HG03280 (cell line): Measurements from ENCODE around the gene PTPRG.
A peak's percentile ranks its signal among the peaks of the same experiment; 100 is the strongest.

Experiments used
- ATAC-seq: cut with Tn5 transposase; IDR thresholded peaks from one replicate; pipeline ENCODE4 v1.9.1; 2021; ENCODE audit warnings: mild to moderate bottlenecking, moderate library complexity; ENCODE audit not compliant: unreplicated experiment

Gene PTPRG

GRCh38 chr3:61616586-61616985 lies 55.2 kb downstream of the PTPRG start:
- ATAC-seq: no peak

GRCh38 chr3:61617041-61617440 lies 55.7 kb downstream of the PTPRG start:
- ATAC-seq: no peak

DNA sequence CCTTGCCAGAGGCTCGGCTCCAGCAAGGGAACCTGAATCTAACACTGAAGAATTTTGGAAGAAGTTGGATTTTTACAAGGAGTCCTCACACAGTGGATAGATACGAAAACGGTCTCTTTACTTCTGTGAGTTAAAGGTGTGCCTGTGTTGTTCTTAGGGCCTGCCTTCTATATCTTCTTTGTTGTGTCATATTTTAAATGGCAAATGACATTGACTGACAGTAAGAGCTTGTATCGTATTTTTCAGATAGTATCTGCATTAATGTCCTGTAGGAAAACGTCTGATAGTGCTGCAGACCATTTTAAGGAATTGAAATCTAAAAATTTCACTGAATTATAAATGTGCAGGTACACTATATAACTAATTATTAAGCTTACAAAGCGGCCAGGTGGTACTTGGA lies 56.3 kb downstream of the PTPRG start:
- no peak for ATAC-seq

DNA sequence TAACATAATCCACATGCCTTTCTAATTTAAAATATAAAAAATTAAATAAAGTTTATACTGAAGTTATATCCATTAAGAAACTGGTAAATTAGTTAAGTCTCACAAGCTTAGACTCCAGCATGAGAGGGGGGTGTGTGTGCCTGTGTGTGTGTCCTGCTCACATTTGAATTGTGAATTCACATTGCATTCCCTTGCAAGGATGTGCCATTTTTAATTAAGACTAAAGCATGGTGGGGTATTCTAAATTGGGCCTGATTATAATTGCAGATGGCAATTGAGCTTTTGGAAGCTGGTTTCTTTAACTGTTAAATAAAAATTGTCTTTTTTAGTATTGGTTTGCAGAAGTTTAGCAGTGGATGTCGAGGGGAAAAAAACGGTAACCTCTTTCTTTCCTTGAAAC lies 56.9 kb downstream of the PTPRG start:
- ATAC-seq: no peak

DNA sequence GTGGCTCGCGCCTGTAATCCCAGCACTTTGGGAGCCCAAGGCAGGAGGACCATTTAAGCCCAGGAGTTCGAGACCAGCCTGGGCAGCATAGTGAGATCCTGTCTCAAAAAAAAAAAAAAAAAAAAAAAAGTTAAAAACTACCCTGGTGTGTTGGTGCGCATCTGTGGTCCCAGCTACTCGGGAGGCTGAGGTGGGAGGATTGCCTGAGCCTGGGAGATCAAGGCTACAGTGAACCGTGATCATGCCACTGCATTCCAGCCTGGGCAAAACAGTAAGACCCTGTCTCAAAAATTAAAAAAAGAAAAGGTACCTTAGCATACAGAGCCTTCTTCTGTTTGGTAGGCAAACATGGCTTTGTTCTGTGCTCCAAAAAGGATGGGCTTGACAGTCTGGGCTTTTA lies 57.5 kb downstream of the PTPRG start:
- no peak for ATAC-seq

- no peak for ATAC-seq
Observed at GRCh38 chr3:61620073-61620472, 58.7 kb downstream of the PTPRG start.

- no peak for ATAC-seq
Observed at GRCh38 chr3:61624300-61624699, 62.9 kb downstream of the PTPRG start.

GRCh38 chr3:61625429-61625828 lies 64.1 kb downstream of the PTPRG start:
- no peak for ATAC-seq

GRCh38 chr3:61626484-61626883 lies 65.1 kb downstream of the PTPRG start:
- ATAC-seq: no peak

GRCh38 chr3:61627768-61628185 lies 66.4 kb downstream of the PTPRG start:
- ATAC-seq: no peak

- no peak for ATAC-seq
Observed at GRCh38 chr3:61628636-61629035, 67.3 kb downstream of the PTPRG start.

DNA sequence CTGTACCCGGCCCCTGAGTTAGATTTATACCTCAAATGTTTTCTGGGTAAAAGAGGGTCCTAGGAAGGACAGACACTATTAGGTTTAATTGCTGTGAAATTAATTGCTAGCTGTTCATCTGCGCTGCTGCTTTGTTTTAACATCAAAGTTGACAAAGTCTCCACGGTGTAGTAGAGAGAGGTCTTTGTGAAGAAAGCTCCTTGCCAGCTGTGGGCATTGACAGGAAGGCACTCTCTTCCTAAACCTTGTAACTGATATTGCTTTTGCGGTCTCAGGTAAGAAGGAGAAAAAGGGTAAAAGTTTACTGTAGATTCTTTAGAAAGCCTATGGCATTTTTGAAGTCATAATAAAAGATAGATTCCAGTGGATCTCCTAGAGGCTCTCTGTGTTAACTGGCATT lies 68.1 kb downstream of the PTPRG start:
- no peak for ATAC-seq

- no peak for ATAC-seq
Observed at GRCh38 chr3:61631108-61631769, 69.9 kb downstream of the PTPRG start.

- no peak for ATAC-seq
Observed at GRCh38 chr3:61632568-61633175, 71.3 kb downstream of the PTPRG start.

- ATAC-seq: no peak
Observed at GRCh38 chr3:61634678-61635077, 73.3 kb downstream of the PTPRG start.

DNA sequence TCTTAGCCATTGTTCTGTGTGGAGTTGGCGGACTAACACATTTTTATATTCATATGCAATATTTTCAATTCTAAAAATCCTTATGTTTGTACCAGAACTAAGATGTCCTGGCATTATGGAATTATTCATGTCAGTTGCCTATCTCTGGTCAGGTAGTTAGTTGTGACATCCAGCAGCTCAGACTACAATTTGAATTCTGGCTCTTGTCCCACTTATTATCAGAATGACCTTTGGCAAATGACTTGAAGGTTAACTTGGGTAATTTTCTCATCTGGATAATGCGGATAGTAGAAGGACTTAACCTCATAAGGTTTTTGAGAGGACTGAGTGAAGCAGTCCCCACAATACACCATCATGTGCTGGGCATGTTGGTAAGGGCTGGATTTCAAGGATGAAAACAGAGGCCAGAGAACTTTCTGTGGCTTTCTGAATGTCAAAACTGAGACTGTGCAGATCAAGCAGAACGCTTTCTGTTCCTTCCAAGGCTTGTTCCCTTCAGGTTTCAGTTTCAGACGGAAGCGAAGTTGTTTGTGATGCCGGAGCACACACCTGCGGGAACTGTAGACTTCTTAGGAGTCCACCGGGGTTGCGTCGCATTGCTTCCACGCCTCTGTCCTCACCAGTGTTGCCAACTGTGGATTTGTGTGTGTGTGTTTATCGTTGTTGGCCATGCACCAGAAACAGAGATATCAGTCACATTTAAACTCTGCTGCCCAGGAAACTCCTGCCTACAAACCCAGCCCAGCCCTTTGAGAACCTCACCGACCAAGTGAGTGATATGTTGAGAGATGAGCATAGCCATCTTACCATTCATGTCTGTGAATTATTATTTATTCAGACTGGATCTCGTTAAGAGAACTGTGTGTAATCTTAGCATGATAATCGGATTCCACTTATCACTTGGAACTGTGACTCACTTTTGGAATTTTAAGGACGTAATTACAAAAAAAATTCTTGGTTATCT lies 76.0 kb downstream of the PTPRG start:
- peak; percentile 90 for ATAC-seq

DNA sequence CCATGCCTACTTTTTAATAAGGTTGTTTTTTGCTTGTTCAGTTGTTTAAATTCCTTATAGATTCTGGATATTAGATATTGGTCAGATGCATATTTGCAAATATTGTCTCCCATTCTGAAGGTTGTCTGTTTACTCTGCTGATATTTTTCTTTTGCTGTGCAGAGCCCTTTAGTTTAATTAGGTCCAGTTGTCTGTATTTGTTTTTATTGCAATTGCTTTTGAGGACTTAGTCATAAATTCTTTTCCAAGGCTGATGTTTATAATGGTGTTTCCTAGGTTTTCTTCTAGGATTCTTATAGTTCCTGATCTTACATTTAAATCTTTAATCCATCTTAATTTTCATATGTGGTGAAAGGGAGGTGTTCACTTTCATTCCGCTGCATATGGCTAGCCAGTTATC lies 77.4 kb downstream of the PTPRG start:
- ATAC-seq: no peak

GRCh38 chr3:61639991-61640390 lies 78.6 kb downstream of the PTPRG start:
- no peak for ATAC-seq

GRCh38 chr3:61645148-61645547 lies 83.8 kb downstream of the PTPRG start:
- ATAC-seq: no peak

DNA sequence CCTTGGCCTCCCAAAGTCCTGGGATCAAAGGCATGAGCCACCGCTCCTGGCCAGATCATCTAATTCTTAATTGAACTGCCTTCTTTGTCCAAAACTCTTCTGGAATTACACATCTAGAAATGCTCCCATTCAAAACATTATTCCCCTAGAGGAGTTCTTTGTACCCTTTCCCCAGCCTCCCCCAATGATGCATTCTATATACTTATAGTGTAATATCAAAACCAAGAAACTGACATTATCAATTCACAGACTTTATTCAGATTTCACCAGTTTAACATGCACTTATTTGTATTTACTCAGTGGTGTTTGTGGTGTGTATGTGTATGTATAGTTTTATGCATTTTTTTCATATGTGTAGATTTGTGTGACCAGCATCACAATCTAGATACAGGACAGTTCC lies 85.0 kb downstream of the PTPRG start:
- ATAC-seq: no peak

DNA sequence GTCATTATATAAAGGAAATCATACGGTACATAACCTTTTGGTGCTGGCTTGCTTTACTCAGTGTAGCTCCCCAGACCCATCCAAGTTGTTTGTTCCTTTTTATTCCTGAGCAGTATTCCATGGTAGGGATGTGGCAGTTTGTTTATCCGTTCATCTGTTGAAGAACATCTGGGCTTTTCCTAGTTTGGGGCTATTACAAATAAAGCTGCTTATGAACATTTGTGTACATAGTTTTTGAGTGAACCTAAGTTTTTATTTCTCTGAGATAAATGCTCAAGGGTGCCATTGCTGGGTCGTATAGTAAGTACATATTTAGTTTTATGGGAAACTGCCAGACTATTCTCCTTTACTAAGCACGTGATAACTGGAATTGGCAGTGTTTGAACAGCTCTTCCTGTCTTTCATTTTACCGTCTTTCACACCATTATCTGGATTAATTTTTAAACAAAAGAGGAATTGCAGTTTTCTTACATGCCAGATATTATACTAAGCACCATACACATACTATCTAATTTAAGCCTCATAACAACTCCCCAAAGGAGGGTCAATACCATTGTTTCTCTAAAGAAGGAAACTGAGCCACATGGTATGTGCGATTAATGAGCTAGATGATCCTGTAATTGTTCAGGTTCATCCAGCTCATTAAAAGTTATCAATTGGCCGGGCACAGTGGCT lies 85.6 kb downstream of the PTPRG start:
- no peak for ATAC-seq
